GM19328 (cell line): ENCODE data around the gene ACTR6.
"Not testable (repeated sequence)": the region's sequence is repeated elsewhere in the genome, so short reads cannot be mapped to it uniquely, and the experiment has no call there.

Source experiments
- ATAC-seq: cut with Tn5 transposase; IDR thresholded peaks from one replicate; pipeline ENCODE4 v1.9.1; 2021; ENCODE audit warnings: mild to moderate bottlenecking, moderate library complexity; ENCODE audit not compliant: unreplicated experiment

ACTR6 gene

DNA sequence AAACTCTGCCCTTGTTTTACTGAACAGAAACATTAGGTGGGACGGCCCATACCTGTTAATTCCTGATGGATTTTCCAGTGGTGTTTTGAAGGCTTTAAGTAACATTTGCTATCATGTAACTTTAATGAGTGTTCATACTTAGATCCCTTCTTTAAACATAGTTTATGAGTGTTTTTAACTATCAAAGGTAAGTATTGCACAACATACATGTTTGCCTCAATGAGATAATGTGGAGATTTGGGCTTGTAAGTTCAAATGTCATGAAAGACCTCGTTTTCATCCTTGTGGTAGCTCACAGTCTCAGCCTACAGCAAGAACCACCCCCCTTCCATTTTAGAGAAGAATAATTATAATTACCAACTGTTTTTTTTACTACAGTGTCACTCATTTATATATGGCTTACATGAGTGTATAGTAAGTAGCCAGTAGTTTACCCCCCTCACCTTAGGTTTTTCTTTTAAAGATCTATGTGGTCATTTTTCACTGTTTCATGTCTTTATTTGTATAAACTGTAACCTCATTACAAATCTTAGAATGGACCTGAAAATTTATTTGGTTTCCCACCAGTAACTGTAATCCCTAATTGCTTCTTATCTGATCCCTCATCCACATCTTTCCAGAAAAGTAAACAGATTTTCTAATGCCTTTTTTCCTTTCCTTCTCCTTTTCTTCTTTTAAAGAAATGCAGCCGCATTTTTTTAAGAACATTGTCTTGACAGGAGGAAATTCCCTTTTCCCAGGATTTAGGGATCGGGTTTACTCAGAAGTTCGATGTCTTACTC lies 18.9 kb downstream of the ACTR6 start:
- no peak for ATAC-seq

DNA sequence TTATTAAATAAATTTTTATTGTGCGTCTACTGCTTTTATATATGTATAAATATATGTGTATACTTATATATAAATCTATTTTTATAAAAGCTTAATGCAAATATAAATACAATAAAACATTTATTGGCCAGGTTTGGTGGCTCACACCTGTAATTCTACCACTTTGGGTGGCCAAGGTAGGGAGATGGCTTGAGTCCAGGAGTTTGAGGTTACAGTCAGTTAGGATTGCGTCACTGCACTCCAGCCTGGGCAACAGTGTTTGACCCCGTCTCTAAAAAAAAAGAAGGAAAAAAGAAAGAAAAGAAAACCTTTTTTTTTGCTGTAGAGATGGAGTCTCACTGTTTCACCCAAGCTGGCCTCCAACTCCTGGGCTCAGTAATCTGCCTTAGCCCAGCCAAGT lies 20.9 kb downstream of the ACTR6 start:
- no peak for ATAC-seq

DNA sequence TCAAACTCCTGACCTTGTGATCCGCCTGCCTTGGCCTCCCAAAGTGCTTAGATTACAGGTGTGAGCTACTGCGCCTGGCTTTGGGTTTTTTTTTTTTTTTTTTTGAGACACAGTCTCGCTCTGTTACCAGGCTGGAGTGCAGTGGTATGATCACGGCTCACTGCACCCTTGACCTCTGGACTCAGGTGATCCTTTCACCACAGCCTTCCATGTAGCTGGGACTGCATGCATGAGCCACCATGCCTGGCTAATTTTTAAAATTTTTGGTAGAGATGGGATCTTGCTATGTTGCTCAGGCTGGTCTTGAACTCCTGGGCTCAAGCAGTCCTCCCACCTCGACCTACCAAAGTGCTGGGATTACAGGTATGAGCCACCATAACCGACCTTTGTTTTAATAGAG lies 21.6 kb downstream of the ACTR6 start:
- not testable (repeated sequence) for ATAC-seq

DNA sequence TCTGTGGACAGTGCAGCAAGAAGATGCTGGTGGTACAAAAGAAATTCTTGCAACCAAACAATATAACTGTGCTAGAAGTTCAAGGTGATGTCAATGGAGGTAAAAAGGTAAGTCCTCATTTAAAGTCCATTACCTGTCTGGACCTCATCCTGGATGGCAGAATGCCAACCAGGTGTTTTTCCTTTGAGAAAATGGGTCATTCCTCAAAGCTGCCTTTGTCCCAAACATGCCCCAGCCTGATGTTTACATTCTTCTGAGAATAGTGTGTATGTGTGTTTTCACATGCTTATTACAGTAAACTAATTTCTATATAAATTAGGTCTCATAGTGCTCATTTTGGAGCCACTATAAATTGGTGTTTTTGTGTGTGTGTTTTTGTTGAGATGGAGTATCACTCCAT lies 24.9 kb downstream of the ACTR6 start:
- ATAC-seq: no peak

DNA sequence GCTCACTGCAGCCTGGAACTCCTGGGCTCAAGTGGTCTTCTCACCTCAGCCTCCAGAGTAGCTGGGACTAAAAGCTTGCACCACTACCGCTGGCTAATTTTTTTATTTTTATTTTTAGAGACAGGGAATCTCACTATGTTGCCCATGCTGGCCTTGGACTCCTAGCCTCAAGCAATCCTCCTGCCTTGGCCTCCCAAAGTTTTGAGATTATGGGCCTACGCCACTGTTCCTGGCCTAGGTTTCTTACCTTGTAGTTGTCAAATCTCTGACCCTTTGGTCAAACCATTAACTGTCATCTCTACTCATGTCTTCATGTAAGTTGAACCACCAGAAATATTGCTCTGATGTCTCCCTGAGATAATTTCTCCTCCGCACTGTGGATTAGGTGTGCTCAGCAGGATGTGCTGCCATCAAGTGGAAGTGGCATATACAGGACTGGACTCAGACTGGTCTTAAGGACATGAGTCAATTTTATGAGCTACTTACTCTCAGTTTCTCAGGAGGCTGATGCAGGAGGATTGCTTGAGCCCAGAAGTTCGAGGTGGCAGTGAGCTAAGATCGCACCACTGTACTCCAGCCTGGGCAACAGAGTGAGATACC lies 28.5 kb downstream of the ACTR6 start:
- ATAC-seq: no peak

DNA sequence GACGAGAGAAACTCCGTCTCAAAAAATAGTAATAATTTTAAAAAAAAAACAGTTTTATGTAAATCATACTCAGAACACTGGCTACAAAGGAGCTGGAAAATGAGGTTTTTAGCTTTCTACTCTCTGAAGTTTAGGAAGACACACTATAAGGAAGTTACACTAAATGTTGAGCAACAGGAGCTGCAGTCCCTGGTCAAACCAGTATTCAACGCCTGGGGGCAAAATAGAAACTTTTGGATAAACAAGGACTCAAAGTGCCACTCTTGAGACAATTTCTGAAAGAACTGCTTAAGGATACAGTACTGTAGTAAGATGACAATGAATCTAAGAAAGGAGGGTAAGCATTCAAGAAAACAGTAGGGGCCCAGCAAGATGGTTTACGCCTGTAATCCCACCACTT lies 29.3 kb downstream of the ACTR6 start:
- no peak for ATAC-seq

DNA sequence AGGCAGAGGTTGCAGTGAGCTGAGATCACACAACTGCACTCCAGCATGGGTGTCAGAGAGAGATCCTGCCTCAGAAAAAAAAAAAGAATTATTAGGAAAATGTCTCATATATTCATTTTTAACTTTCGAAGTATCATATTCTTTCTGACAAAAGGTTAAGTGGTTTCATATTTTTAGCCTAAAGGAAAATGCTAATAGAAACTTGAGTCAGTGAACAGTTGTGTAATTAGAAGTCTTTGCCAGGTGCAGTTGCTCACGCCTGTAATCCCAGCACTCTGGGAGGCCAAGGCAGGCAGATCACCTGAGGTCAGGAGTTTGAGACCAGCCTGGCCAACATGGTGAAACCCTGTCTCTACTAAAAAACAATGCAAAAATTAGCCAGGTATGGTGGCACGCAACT lies 31.3 kb downstream of the ACTR6 start:
- ATAC-seq: not testable (repeated sequence)

DNA sequence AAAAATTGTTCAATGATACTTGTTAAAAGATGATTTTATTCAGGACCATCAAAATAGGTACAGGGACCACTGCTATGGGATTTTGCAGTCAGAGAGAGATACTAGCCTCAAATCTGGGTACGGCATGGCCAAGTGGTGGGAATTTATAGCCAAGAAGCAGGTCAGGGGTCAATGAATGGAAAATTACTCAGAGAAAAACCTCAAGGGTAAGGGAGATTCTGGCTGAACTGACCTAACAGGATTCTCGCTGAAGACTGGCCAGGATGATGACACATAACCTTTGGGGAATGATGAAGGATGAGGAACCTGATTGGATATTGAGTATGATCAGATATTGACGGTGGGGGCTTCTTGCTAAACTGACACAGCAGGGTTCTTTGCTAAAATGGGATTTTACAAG lies 33.6 kb downstream of the ACTR6 start:
- ATAC-seq: no peak

DNA sequence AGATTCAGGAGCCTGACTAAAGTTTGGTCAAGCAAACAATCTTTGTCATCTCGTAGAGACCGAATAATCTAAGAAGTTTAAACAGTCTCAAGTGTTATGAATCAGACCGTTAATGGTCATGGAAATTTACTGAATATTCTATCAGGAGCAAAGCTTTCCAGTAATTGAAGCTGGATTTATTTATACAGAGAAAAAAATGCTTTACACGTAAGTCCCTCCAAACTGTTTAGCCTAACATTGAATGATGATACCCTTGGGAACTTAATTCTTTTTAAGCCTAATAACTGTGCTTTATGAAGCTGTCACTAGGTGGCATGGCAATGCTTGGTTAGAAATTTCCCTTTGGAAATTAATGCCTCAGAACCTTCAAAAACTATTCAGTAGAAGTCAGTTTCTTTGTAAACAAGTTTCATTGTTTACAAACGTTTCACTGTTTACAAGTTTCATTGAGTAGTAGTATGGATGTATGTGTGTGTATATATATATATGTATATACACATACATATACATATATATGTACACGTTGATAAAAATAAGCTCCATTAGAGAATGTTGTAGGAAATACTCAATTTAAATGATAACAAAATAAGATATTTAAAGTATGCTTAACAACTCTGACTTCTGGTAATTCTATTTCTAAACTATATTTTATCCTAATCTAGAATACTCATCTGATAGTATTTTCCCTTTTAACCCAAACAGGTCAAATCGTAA lies 34.1 kb downstream of the ACTR6 start:
- ATAC-seq: no peak

DNA sequence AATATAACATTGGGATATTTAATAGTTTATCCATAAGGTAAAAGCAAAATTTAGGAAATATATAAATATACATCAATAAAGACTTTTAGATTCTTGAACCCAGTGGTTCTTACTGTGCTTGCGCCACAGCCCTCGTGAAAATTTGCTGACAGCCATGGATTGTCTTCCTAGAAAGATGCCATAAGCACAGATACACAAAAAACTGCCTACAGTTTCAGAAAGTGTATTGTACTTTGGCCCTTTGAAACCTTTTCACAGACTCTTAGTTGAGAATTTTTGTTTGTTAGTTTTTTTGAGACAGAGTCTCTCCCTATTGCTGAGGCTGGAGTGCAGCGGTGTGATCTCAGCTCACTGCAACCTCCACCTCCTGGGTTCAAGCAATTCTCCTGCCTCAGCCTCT lies 38.2 kb downstream of the ACTR6 start:
- no peak for ATAC-seq

DNA sequence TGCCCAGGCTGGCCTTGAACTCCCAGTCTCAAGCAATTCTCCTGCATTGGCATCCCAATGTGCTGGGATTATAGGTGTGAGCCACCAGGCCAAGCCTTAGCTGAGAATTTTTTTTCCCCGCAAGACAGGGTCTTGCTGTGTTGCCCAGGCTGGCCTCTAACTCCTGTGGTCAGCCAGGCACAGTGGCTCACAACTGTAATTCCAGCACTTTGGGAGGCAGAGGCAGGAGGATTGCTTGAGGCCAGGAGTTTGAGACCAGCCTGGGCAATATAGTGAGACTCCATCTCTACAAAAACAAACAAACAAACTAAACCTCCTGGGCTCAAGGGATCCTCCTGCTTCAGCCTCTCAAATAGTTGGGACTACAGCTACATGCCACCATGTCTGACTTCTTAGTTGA lies 39.0 kb downstream of the ACTR6 start:
- no peak for ATAC-seq

DNA sequence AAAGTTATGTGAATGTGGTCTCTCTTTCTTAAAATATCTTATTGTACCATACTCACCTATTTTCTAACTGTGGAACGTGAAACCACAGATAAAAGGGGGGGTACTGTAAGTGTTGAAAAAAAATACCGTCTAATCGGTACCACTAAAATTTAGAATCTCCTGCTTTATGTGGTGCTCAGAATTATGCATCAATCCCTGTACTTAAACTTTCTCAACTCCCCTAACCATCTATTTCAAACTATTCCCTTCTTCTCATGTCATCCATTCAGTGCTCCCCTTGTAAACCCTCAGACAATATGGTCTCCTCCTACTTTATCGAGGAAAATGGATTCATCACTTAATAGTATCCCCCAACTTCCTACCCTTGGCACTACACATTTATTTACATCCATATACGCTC lies 42.5 kb downstream of the ACTR6 start:
- ATAC-seq: no peak

DNA sequence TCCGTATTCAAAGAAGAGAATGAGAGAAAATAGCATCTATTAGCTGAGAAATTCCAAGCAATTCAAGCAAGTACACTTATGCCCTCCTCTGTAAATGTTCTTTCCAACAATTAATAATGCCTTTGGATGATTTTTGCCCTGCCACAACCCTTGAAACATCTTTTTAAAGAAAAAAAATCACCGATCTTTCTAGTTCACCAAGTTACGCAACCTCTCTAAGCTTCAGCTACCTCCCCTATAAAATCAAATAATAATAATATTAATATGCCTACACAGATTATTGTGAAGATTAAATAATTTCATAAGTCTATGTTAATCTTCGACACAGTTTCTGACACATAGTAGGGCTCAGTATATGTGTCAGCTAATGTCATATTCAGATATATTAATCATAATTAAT lies 47.1 kb downstream of the ACTR6 start:
- no peak for ATAC-seq

DNA sequence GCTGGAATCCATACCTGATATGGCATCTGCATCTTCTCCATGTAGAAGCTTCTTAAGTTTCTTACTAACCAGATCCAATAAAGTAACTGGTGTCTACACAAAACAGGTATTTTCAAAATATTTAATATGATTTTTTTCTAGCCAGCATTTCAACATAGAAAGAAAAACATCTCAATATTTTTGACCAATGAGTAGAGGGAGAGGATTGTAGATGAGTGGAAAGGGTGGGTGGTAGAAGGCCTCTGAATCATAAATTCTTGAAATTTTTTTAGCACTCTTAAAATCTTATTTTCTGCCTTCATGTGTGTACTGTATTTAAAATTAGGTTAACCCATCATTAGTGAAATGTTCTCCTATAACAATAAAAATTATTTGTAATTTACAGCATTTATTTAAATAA lies 48.3 kb downstream of the ACTR6 start:
- ATAC-seq: no peak

DNA sequence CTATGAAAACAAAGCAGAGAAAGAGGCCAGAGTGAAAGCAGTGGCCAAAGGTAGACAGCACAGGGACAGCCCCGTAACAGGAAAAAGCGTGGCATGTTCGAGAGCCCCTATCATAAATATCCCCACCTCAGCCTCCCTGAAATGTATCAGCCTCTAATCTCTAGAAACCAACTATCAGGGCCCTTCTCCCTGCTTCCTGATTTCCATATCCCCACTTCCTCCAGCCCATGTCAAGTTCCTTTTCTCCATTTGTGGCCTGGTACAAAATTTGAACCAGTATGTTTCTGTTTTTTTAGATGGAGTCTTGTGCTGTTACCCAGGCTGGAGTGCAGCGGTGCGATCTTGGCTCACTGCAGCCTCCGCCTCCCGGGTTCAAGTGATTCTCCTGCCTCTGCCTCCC lies 49.3 kb downstream of the ACTR6 start:
- no peak for ATAC-seq

DNA sequence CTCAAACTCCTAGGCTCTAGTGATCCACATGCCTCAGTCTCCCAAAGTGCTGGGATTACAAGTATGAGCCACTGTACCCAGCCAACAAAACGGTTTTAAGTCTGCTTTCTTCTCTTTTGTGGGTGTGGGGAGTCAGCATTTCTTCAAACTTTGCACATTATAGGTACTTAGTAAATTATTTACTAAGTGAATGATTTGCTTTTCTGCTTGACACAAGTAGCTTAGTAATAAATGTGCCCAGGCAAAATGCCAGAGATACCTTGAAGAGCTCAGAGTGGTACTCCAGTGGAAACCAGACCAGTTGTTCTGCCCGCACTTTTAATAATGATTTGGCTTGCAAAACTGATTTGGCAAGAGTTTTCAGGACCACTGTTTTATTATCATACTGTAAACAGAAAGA lies 51.3 kb downstream of the ACTR6 start:
- ATAC-seq: no peak

DNA sequence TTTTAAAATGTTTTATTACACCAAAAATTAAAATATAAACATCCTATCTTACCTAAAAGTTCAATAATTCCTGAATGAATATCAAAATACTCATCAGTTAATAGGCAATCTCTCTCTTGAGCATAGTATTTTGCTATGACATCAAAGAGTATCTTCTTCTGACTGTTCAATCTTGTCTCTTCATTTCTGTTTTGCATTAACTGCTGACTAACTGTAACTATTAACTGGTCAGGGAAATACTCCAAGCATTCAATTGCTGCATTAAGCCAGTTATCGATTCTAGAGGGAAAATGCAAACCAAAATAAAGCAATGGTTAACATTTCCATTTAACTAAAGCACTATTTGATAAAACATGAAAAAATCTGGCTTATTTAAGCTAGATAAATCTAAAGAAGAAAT lies 52.8 kb downstream of the ACTR6 start:
- no peak for ATAC-seq

DNA sequence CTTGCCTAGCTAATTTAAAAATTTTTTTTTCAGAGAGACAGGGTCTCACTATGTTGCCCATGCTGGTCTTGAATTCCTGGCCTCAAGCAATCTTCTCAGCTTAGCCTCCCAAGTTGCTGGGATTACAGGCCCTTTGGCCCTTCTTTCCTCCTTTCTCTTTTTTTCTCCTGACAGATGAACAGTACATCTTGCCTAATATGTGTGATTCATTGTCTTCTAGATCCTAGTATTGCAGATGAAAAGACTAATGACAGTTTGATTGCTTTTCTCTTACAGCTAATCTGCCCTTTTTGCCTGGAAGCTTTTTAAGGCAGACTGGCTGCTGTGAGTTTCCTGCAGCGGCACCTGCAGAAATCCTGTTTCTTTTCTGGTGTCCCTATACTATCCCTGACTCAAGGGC lies 54.3 kb downstream of the ACTR6 start:
- ATAC-seq: no peak

DNA sequence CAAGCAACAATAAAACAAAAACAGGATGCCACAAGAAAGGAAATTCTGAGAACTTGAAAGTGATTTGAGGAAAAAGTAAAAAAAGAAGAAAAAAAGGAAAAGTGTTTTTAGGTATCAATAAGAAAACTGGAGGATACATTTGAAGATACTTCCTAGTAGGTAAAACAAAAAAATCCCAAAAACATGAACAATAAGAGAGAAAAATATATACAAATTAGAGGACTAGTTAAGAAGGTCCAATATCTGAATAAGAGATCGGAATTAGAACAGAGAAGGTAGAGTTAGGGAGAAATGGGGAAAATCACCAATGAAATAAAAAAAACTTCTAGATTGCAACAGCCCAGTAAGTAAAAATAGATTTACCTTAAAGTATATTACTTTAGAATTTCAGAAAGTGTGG lies 57.5 kb downstream of the ACTR6 start:
- ATAC-seq: no peak

DNA sequence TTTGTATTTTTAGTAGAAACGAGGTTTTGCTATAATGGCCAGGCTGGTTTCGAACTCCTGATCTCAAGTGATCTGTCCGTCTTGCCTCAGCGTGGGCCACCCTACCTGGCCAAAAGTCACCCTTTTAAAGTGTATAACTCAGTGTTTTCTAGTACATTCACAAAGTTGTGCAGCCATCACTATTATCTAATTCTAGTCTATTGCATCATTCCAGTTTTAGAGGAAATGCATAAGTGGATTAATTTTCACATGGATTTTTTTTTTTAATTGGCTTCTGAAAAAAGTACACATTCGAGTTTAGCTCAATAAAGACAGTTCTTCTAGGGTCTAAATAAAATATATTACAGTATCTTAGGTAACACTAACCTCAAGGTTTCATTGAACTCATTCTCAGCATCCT lies 62.5 kb downstream of the ACTR6 start:
- no peak for ATAC-seq

DNA sequence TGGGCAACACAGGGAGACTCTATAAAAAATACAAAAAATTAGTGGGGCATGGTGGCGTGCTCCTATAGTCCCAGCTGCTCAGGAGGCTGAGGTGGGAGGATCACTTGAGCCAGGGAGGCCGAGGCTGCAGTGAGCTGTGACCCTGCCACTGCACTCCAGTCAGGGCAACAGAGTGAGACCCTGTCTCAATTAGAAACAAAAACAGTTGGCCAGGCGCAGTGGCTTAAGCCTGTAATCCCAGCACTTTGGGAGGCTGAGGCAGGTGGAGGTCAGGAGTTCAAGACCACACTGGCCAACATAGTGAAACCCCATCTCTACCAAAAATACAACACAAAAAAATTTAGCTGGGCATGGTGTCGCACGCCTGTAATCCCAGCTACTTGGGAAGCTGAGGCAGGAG lies 64.5 kb downstream of the ACTR6 start:
- ATAC-seq: not testable (repeated sequence)
